SJSA1 (cell line): Measurements from ENCODE around the gene RAET1G. TPM values are rescaled to one million over a fixed set of nuclear protein-coding genes. Genes with fewer than 3 reads are reported as not detected.

Source experiments
- DNase-seq, 2 experiments: peaks; one replicate each; pipeline ENCODE4 v3.0.0-alpha.2; 2015 to 2020; ENCODE audit warnings: low spot score in 2 of 2, low read depth in 1 of 2
- H3K27ac ChIP-seq: fragments of 250-450 bp; sonication (Bioruptor Pico); 2 replicates; pipeline ENCODE4 v1.5.1; 2020; ENCODE audit warnings: mild to moderate bottlenecking, moderate library complexity
- H3K27me3 ChIP-seq: fragments of 250-450 bp; sonication (Bioruptor Pico); replicated peaks from 2 replicates; pipeline ENCODE4 v1.5.1; 2020; ENCODE audit warnings: mild to moderate bottlenecking, moderate library complexity
- H3K36me3 ChIP-seq: fragments of 250-450 bp; sonication (Bioruptor Pico); 2 replicates; pipeline ENCODE4 v1.5.1; 2020; ENCODE audit warnings: mild to moderate bottlenecking
- H3K4me1 ChIP-seq: fragments of 250-450 bp; sonication (Bioruptor Pico); replicated peaks from 2 replicates; pipeline ENCODE4 v1.6.1; 2021; ENCODE audit warnings: mild to moderate bottlenecking
- H3K4me3 ChIP-seq: fragments of 250-450 bp; sonication (Bioruptor Pico); 2 replicates; pipeline ENCODE4 v1.5.1; 2020; ENCODE audit warnings: mild to moderate bottlenecking
- H3K9me3 ChIP-seq: fragments of 250-450 bp; sonication (Bioruptor Pico); replicated peaks from 2 replicates; pipeline ENCODE4 v1.5.1; 2020; ENCODE audit warnings: mild to moderate bottlenecking
- total RNA-seq: library from RNA; depleted of rRNA; stranded (reverse); fragments of >200 nt; shearing (Covaris generic); gene quantifications from 2 replicates; pipeline ENCODE4 v1.2.3, GENCODE V29; 2014

Gene RAET1G
- total RNA-seq, 1 experiment from 2014 or later, result 0.68 TPM

DNA sequence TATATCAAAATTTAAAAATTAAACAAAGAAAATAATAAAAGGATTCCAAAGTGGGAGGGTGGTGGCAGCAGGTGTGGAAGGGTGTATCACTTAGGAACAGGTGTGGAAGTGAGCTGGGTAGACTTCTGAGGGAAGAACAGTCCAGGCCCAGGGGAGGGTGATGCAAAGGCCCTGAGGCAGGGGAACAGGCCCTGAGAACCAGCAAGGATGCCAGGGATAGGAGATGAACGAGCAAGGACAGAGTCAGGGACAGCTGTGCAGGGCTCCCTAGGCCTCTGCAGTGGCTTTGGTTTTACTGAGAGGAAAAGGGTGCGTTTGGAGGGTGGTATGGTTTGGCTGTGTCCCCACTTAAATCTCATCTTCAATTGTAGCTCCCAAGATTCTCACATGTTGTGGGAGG is 15.6 kb downstream of the RAET1G start:
- no peak for DNase-seq
- no peak overlapping the region for H3K4me3 ChIP-seq
- H3K27ac ChIP-seq, result no peak overlapping the region
- H3K9me3 ChIP-seq, result peaks cover 10% of the 10 kb centered on the region; the same call in 1 of the 2 replicates
- no peaks in the 10 kb centered on the region for H3K4me1 ChIP-seq
- no peaks in the 10 kb centered on the region for H3K27me3 ChIP-seq
- H3K36me3 ChIP-seq, result no peaks in the 10 kb centered on the region

- H3K4me3 ChIP-seq, result no peak overlapping the region
- peaks cover 10% of the 10 kb centered on the region; the same call in 1 of the 2 replicates for H3K9me3 ChIP-seq
- H3K27ac ChIP-seq, result no peak overlapping the region
- H3K27me3 ChIP-seq, result no peaks in the 10 kb centered on the region
- no peaks in the 10 kb centered on the region for H3K4me1 ChIP-seq
- DNase-seq, result no peak
- H3K36me3 ChIP-seq, result no peaks in the 10 kb centered on the region
These were observed 16.5 kb downstream of the RAET1G start for GRCh38 chr6:149906405-149906804.

- Histone ChIP-seq H3K4me3 (no peak overlapping the region), H3K27ac (no peak overlapping the region), H3K27me3 (no peaks in the 10 kb centered on the region), H3K36me3 (no peaks in the 10 kb centered on the region), H3K9me3 (peaks cover 10% of the 10 kb centered on the region; the same call in 1 of the 2 replicates), H3K4me1 (no peaks in the 10 kb centered on the region)
- DNase-seq, result no peak
These were observed 17.0 kb downstream of the RAET1G start for GRCh38 chr6:149905911-149906371.

GRCh38 chr6:149905371-149905910 is 17.5 kb downstream of the RAET1G start:
- H3K27ac ChIP-seq, result no peak overlapping the region
- no peak for DNase-seq
- no peak overlapping the region for H3K4me3 ChIP-seq
- peaks cover 10% of the 10 kb centered on the region; the same call in 1 of the 2 replicates for H3K9me3 ChIP-seq
- H3K27me3 ChIP-seq, result no peaks in the 10 kb centered on the region
- H3K4me1 ChIP-seq, result no peaks in the 10 kb centered on the region
- H3K36me3 ChIP-seq, result no peaks in the 10 kb centered on the region

GRCh38 chr6:149904661-149905370 is 18.1 kb downstream of the RAET1G start:
- Histone ChIP-seq H3K4me1 (no peaks in the 10 kb centered on the region), H3K27ac (no peak overlapping the region), H3K4me3 (no peak overlapping the region), H3K27me3 (no peaks in the 10 kb centered on the region), H3K9me3 (peaks cover 10% of the 10 kb centered on the region; the same call in 1 of the 2 replicates), H3K36me3 (no peaks in the 10 kb centered on the region)
- no peak for DNase-seq

DNA sequence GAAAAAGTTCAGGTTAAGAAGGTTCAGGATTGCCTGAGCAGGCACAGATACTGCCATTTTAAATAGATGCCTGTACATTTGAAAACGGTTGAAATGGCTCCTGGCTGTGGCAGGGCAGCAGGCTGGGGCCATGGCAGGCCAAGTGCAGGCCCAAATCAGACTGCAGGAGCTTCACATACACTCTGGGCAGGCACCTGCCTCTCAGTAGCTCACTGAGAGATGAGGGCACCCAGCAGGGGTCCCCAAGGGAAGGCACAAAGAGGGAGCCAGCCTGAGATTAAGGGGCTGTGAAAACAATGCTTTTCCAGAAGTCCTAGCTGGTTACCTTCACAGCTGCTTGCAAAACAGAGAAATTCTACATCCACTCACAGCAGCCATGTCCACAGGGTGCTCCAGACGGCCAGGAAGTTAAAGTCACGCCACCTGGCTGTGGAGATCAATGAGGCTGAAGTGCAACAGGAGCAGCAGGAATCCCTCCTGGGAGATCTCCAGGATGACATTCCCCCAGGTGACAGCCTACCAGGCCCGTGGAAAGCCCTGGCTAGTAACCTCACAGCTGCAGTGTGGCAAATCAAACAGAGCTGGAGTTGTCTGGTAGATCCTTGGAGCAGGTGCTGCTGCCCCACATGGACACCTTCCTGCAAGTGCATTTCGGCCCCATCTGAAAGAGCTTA is 18.8 kb downstream of the RAET1G start:
- no peaks in the 10 kb centered on the region for H3K36me3 ChIP-seq
- peaks cover 9% of the 10 kb centered on the region; the same call in 1 of the 2 replicates for H3K9me3 ChIP-seq
- no peaks in the 10 kb centered on the region for H3K4me1 ChIP-seq
- no peaks in the 10 kb centered on the region for H3K27me3 ChIP-seq
- DNase-seq, result no peak
- no peak overlapping the region for H3K27ac ChIP-seq
- H3K4me3 ChIP-seq, result no peak overlapping the region

DNA sequence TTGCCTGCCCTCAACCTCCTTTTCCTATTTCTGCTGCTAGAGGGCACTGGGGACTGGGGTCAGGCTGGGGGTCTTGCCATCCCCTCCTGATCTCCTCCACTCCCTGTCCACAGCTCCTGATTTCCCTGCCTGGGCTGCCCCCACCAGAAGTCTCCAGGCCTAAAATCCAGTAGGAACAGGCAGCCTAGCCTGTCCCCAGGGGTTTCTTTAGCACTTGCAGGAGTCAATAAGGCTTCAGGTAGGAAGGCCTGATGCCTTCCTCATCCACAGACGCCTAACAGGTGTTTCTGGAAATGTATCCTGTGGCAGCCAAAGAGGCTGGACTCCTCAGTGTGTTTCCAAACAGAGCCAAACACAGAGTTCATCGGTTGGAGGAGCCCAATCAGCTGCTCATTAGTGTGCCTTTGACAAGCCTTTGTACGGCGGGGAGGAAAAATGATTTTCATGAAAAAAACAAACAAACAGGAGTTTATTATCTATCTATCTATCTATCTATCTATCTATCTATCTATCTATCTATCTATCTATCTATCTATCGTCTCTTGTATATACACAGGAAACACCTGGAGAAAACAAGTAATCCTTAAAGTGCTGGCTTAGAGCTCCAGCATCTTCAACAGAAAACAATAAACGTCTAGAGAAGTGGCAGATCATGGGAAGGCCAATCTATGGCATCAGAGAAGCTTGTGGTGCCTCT is 21.3 kb downstream of the RAET1G start:
- DNase-seq, result no peak
- H3K27ac ChIP-seq, result no peak overlapping the region
- no peaks in the 10 kb centered on the region for H3K27me3 ChIP-seq
- no peaks in the 10 kb centered on the region for H3K9me3 ChIP-seq
- H3K4me3 ChIP-seq, result no peak overlapping the region
- no peaks in the 10 kb centered on the region for H3K36me3 ChIP-seq
- H3K4me1 ChIP-seq, result peaks cover 15% of the 10 kb centered on the region

- Histone ChIP-seq H3K27ac (no peak overlapping the region), H3K9me3 (no peaks in the 10 kb centered on the region), H3K27me3 (no peaks in the 10 kb centered on the region), H3K36me3 (no peaks in the 10 kb centered on the region), H3K4me3 (no peak overlapping the region), H3K4me1 (peaks cover 22% of the 10 kb centered on the region)
- DNase-seq, result no peak
These were observed 22.1 kb downstream of the RAET1G start for GRCh38 chr6:149900620-149901443.

DNA sequence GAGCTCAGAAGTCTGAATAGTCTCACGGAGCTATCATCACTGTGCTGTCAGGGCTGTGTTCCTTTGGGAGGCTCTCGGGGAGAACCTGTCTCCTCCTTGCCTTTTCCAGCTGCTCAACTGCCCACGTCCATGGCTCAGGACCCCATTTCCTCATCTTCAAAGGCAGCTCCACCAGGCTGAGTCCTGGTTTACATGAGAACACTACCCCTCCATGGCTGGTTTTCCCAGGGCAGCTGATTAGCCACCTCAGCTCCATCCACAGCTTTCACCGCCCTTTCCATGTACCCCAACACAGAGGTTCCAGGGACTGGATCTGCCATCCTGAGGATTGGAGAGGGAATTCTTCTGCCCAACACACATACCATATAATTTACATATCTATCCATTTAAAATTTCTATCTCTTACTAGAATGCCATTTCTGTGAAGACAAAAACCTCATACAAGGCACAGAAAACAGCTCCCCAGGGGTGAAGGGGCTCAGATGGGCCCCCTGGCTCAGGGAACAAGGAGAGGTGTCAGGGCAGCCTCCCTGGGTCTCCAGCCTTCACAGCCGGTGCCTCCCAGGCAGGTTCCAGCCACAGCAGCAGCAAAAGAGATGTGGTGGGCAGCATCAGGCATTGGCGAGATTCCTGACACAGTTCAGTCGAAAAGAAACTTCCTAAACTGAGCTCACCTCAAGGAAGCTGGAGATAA is 22.8 kb downstream of the RAET1G start:
- Histone ChIP-seq H3K36me3 (no peaks in the 10 kb centered on the region), H3K4me1 (peaks cover 30% of the 10 kb centered on the region), H3K9me3 (no peaks in the 10 kb centered on the region), H3K27ac (no peak overlapping the region), H3K27me3 (no peaks in the 10 kb centered on the region), H3K4me3 (no peak overlapping the region)
- DNase-seq, result no peak

DNA sequence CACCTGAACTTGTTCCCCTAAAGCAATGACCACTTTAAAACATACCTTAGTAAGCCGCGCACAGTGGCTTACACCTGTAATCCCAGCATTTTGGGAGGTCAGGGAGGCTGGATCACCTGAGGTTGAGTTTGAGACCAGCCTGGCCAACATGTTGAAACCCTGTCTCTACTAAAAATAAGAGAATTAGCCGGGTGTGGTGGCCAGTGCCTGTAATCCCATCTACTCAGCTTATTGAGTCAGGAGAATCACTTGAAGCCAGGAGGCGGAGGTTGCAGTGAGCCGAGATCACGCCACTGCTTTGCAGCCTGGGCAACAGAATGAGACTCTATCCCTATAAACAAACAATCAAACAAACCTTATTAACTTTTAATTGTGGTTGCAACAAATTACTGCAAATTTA is 23.4 kb downstream of the RAET1G start:
- H3K36me3 ChIP-seq, result no peaks in the 10 kb centered on the region
- no peak overlapping the region for H3K4me3 ChIP-seq
- no peak for DNase-seq
- no peaks in the 10 kb centered on the region for H3K27me3 ChIP-seq
- no peak overlapping the region for H3K27ac ChIP-seq
- no peaks in the 10 kb centered on the region for H3K9me3 ChIP-seq
- H3K4me1 ChIP-seq, result peaks cover 33% of the 10 kb centered on the region

- DNase-seq, result no peak
- Histone ChIP-seq H3K4me3 (no peak overlapping the region), H3K27me3 (no peaks in the 10 kb centered on the region), H3K4me1 (peaks cover 33% of the 10 kb centered on the region), H3K9me3 (no peaks in the 10 kb centered on the region), H3K27ac (no peak overlapping the region), H3K36me3 (no peaks in the 10 kb centered on the region)
These were observed 24.0 kb downstream of the RAET1G start for GRCh38 chr6:149898966-149899365.

DNA sequence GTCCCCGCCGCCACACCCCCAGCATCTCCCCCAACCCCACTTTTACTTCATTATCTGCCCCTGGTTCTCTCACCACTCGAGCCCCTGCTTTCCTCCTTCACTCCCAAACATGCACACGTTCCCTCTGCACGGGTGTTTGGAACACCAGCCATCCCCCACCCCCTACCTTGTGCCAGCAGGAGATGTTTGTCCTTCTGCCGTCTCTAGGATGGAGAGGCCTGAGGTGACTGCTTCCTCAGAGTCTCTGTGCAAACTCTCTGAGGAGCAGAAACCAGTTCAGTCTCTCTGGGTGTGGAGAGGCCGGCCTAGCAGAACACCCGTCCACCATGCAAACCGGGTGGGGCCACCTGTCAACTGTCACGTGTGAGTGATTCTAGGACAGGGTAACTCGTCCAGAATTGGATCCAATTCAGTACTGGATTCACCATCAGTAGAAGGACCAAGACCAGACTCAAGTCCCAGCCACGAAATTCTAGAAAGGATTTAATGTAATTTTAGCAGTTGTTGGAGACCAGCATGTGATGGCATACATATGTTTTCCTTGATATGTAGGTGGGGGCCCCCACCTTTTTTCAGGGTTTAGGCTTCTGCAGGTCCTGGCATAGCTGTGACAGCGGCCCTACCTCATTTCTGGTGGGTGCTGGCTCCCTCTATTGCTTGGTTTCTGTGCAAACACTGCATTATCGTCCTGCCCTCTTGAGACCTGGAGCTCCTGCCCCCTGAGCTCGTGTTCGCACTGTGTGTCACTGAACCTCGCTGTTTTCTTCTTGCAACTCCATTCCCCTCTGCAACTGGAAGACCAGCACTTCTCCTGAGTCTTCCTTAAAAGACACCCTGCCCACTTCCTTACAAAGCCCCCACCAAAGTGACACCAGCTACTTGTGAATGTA is 24.8 kb downstream of the RAET1G start, which contains the start of gene RAET1E:
Gene RAET1E, minus strand, starts transcription at position 259 of the 890 bp plus-strand sequence. CDS start 7,212 bp downstream, outside the sequence.
- Histone ChIP-seq H3K4me3 (peak within 1 kb of the TSS; percentile 12; the same call in 1 of the 2 replicates), H3K27me3 (no peaks in the 10 kb centered on the region), H3K36me3 (no peaks in the 10 kb centered on the region), H3K27ac (peak within 1 kb of the TSS; percentile 59), H3K4me1 (peaks cover 33% of the 10 kb centered on the region), H3K9me3 (no peaks in the 10 kb centered on the region)
- no peak for DNase-seq
